ENCODE data around the gene IGFBPL1. TPM values are rescaled to one million over a fixed set of nuclear protein-coding genes. Genes with fewer than 3 reads are reported as not detected.

IGFBPL1 gene
- total and polyA plus RNA-seq, 2 donors from 2014 or later, result 0.22 TPM; not detected in 1

DNA sequence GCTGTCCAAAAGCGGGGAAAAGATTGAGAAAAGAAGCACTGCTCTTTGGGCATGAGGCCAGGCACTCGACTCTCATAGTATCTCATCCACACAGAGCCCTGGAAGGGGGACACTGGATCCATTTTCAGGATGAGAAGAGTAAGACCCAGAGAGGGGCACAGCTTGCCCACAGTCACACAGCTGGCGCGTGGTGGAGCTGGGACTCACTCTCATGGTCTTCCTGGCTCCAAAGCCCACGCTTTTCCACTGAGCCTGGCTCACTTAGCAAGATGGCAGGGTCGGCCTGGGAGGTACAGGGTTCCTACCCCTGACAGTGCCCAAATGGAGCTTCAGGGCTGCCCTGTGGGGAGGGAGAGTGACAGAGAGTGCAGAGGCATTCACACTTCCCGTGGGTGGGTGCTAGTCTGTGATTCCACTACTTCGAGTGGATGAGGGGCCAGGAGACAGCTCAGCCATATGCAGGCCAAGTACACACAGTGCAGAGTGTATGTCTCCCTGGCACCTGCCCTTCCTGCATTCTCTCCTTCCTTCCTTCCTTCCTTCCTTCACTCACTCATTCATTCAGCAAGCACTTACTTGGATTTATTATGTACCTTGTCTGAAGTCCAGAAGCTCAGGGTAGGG is 18.3 kb upstream of the IGFBPL1 start:
- DNase-seq (no peak), FAIRE-seq (no peak)
- H3K27me3 ChIP-seq (ENCODE audit: control insufficient read depth, insufficient read depth, low read length), result no peaks in the 10 kb centered on the region
- no peak overlapping the region for H3K9ac ChIP-seq (ENCODE audit: low read length in 3 of 3)
- H3K9me3 ChIP-seq (ENCODE audit: control insufficient read depth in 2 of 3, insufficient read depth in 1 of 3, low read length in 3 of 3), result no peaks in the 10 kb centered on the region
- H3K27ac ChIP-seq (ENCODE audit: low read depth in 2 of 2, low read length in 2 of 2), result no peak overlapping the region
- H3K4me1 ChIP-seq (ENCODE audit: control insufficient read depth in 2 of 3, insufficient read depth in 2 of 3, low read depth in 1 of 3, low read length in 3 of 3), result no peaks in the 10 kb centered on the region
- intact Hi-C loops (cut with DNase I), result no loop called here
- TF ChIP-seq, protein P1, sequence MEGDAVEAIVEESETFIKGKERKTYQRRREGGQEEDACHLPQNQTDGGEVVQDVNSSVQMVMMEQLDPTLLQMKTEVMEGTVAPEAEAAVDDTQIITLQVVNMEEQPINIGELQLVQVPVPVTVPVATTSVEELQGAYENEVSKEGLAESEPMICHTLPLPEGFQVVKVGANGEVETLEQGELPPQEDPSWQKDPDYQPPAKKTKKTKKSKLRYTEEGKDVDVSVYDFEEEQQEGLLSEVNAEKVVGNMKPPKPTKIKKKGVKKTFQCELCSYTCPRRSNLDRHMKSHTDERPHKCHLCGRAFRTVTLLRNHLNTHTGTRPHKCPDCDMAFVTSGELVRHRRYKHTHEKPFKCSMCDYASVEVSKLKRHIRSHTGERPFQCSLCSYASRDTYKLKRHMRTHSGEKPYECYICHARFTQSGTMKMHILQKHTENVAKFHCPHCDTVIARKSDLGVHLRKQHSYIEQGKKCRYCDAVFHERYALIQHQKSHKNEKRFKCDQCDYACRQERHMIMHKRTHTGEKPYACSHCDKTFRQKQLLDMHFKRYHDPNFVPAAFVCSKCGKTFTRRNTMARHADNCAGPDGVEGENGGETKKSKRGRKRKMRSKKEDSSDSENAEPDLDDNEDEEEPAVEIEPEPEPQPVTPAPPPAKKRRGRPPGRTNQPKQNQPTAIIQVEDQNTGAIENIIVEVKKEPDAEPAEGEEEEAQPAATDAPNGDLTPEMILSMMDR (IDR thresholded peaks at IDR 0.05; ENCODE audit: borderline replicate concordance, extremely low read depth, insufficient read depth), result no peak
- no peak overlapping the region for H3K4me3 ChIP-seq (ENCODE audit: low read length in 3 of 3)
- H3K36me3 ChIP-seq (ENCODE audit: control insufficient read depth in 2 of 3, insufficient read depth in 3 of 3, low read length in 3 of 3), result no peaks in the 10 kb centered on the region

- H3K4me1 ChIP-seq (ENCODE audit: control insufficient read depth in 2 of 3, insufficient read depth in 2 of 3, low read depth in 1 of 3, low read length in 3 of 3), result no peaks in the 10 kb centered on the region
- no peak overlapping the region for H3K4me3 ChIP-seq (ENCODE audit: low read length in 3 of 3)
- no peak overlapping the region for H3K9ac ChIP-seq (ENCODE audit: low read length in 3 of 3)
- FAIRE-seq (no peak), DNase-seq (no peak)
- H3K36me3 ChIP-seq (ENCODE audit: control insufficient read depth in 2 of 3, insufficient read depth in 3 of 3, low read length in 3 of 3), result no peaks in the 10 kb centered on the region
- TF ChIP-seq, protein P1 (IDR thresholded peaks at IDR 0.05; ENCODE audit: borderline replicate concordance, extremely low read depth, insufficient read depth), result no peak
- no peak overlapping the region for H3K27ac ChIP-seq (ENCODE audit: low read depth in 2 of 2, low read length in 2 of 2)
- no peaks in the 10 kb centered on the region for H3K27me3 ChIP-seq (ENCODE audit: control insufficient read depth, insufficient read depth, low read length)
- intact Hi-C loops (cut with DNase I), result no loop called here
- no peaks in the 10 kb centered on the region for H3K9me3 ChIP-seq (ENCODE audit: control insufficient read depth in 2 of 3, insufficient read depth in 1 of 3, low read length in 3 of 3)
Measured at GRCh38 chr9:38441347-38442085, 17.3 kb upstream of the IGFBPL1 start.

DNA sequence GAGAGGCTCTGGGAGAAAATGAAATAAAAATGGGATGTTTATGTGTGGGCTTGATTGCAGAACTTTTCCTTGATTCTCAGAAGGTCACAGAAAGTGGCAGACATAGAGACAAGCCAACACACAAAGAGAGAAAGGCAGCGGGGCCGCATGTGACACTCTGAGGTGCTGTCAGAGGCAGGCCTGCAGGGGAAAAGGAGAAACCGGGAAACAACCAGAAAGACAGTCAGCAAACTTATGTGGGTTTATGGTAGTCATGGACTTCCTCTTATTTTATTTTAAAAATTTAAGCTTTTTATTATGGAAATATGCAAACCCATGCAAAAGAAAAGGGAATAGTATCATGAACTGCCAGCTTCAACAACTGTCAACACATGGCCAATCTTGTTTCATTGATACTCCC is 16.3 kb upstream of the IGFBPL1 start:
- H3K9ac ChIP-seq (ENCODE audit: low read length in 3 of 3), result no peak overlapping the region
- H3K4me3 ChIP-seq (ENCODE audit: low read length in 3 of 3), result no peak overlapping the region
- no peaks in the 10 kb centered on the region for H3K27me3 ChIP-seq (ENCODE audit: control insufficient read depth, insufficient read depth, low read length)
- no peaks in the 10 kb centered on the region for H3K9me3 ChIP-seq (ENCODE audit: control insufficient read depth in 2 of 3, insufficient read depth in 1 of 3, low read length in 3 of 3)
- no peaks in the 10 kb centered on the region for H3K36me3 ChIP-seq (ENCODE audit: control insufficient read depth in 2 of 3, insufficient read depth in 3 of 3, low read length in 3 of 3)
- no peak for FAIRE-seq
- no peaks in the 10 kb centered on the region for H3K4me1 ChIP-seq (ENCODE audit: control insufficient read depth in 2 of 3, insufficient read depth in 2 of 3, low read depth in 1 of 3, low read length in 3 of 3)
- TF ChIP-seq, protein P1 (IDR thresholded peaks at IDR 0.05; ENCODE audit: borderline replicate concordance, extremely low read depth, insufficient read depth), result no peak
- intact Hi-C loops (cut with DNase I), result no loop called here
- no peak overlapping the region for H3K27ac ChIP-seq (ENCODE audit: low read depth in 2 of 2, low read length in 2 of 2)
- no peak for DNase-seq
